H1 (cell line): ENCODE data around the gene EMD. TPM values are rescaled to one million over a fixed set of nuclear protein-coding genes. Genes with fewer than 3 reads are reported as not detected.
A peak's percentile ranks its signal among the peaks of the same experiment; 100 is the strongest.

Source experiments
- ASH2L ChIP-seq: fragments of 200-600, 300-600 bp; sonication (generic); IDR thresholded peaks from one replicate; pipeline ENCODE4 v1.7.1; 2017; ENCODE audit warnings: low read length
- CBX5 ChIP-seq: fragments of 300-800, 300-1000 bp; sonication (generic); IDR thresholded peaks from 2 replicates; pipeline ENCODE4 v1.7.1; 2016; ENCODE audit warnings: antibody characterized with exemption, low read length, low read depth
- EP300 ChIP-seq, 2 experiments: IDR thresholded peaks; 1 replicate in 1 of 2; 2 replicates in 1 of 2; pipeline ENCODE4 v1.6.1; 2011 to 2012; ENCODE audit warnings: low read depth in 2 of 2, low read length in 2 of 2, mild to moderate bottlenecking in 2 of 2, borderline replicate concordance in 1 of 2, inconsistent platforms in 1 of 2, moderate library complexity in 1 of 2
- MAFK ChIP-seq: IDR thresholded peaks from 2 replicates; pipeline ENCODE4 v1.6.1; 2012; ENCODE audit warnings: low read depth, mild to moderate bottlenecking, improper control_type of control experiment, low read length
- POLR2AphosphoS5 ChIP-seq: IDR thresholded peaks from 2 replicates; pipeline ENCODE4 v1.6.1; 2011; ENCODE audit warnings: low read depth, low read length
- SIRT6 ChIP-seq: IDR thresholded peaks from one replicate; pipeline ENCODE4 v1.7.1; 2012; ENCODE audit warnings: low read length, inconsistent platforms
- SP4 ChIP-seq: IDR thresholded peaks from 2 replicates; pipeline ENCODE4 v1.6.1; 2012; ENCODE audit warnings: low read length, inconsistent platforms
- SRF ChIP-seq: IDR thresholded peaks from 2 replicates; pipeline ENCODE4 v1.6.1; 2011; ENCODE audit warnings: mild to moderate bottlenecking, low read depth, low read length, moderate library complexity
- ZNF274 ChIP-seq: IDR thresholded peaks from 2 replicates; pipeline ENCODE4 v1.7.0; 2012; ENCODE audit warnings: low read length, borderline replicate concordance; ENCODE audit errors: extremely low read depth
- polyA plus RNA-seq, 7 experiments: library from polyadenylated mRNA; depleted of rRNA in 3 of 7; stranded (reverse) in 5 of 7; unstranded in 2 of 7; fragments of >200 nt in 5 of 7; fragments of 200-250 nt in 2 of 7; gene quantifications; 1 replicate in 5 of 7; 2 replicates in 1 of 7; 4 replicates in 1 of 7; pipeline versions ENCODE4 v1.2.1 to v1.2.3, GENCODE V29; 2011 to 2013; ENCODE audit warnings: missing spikeins in 2 of 7, mixed read lengths in 2 of 7
- total RNA-seq: library from RNA; stranded (reverse); fragmentation: NEBNext Ultra II Directional; extraction: Animal tissue kit (Norgen Biotek cat#: 25700); gene quantifications from 2 replicates; pipeline ENCODE4 v1.2.1, GENCODE V29; 2021
- TF ChIP-seq, protein P1 (sequence below): fragments of 300-600 bp; sonication (generic); IDR thresholded peaks from 2 replicates; pipeline ENCODE4 v1.7.1; 2012; ENCODE audit warnings: low read length, moderate library complexity, mild to moderate bottlenecking, inconsistent platforms; ENCODE audit not compliant: insufficient replicate concordance

The EMD gene
- total and polyA plus RNA-seq, 2 of the 8 experiments (the other 6 are each of a cell fraction or from before 2014, with no cell fraction given), result 45.5 to 109 TPM

DNA sequence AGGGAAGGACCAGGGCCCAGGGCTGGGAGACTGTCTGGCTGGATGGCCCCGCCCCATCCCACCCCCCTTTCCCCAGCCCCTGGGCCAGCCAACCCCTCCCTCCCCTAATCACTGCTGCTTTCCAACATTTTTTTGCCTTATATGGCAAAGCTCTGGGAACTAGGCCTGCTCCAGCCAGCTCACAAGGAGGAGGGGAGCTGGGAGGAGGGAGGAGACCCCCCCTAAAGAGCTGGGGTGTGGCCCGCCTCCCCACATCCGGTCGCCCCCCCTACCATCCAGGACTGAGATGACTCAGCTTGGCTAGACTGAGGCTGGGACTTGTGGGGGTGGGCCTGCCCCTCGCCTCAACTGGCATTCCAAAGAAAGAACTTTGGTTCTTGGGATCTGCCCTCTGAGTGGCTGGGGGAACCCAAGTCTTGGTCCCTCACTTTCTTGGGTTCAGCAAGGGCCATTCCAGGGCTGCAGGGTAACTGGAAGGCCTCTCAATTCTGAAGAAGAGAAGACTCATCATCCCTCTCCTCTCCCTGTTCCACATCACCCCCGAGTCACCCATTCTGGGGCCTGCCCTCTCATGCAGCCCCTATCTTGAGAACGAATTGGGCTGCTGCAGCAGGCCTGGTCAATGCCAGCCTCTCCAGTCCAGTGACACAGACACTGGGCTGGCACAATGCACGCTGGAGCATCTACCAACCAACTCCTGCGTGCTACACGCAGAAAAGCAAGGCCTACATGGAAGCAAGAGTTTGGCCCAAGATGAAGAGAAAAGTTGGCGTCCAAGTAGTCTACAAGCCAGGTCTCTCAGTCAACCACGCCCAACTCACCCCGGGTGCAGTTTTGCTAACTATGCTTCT is 9.4 kb upstream of the EMD start (continued):
- TF ChIP-seq, protein P1, sequence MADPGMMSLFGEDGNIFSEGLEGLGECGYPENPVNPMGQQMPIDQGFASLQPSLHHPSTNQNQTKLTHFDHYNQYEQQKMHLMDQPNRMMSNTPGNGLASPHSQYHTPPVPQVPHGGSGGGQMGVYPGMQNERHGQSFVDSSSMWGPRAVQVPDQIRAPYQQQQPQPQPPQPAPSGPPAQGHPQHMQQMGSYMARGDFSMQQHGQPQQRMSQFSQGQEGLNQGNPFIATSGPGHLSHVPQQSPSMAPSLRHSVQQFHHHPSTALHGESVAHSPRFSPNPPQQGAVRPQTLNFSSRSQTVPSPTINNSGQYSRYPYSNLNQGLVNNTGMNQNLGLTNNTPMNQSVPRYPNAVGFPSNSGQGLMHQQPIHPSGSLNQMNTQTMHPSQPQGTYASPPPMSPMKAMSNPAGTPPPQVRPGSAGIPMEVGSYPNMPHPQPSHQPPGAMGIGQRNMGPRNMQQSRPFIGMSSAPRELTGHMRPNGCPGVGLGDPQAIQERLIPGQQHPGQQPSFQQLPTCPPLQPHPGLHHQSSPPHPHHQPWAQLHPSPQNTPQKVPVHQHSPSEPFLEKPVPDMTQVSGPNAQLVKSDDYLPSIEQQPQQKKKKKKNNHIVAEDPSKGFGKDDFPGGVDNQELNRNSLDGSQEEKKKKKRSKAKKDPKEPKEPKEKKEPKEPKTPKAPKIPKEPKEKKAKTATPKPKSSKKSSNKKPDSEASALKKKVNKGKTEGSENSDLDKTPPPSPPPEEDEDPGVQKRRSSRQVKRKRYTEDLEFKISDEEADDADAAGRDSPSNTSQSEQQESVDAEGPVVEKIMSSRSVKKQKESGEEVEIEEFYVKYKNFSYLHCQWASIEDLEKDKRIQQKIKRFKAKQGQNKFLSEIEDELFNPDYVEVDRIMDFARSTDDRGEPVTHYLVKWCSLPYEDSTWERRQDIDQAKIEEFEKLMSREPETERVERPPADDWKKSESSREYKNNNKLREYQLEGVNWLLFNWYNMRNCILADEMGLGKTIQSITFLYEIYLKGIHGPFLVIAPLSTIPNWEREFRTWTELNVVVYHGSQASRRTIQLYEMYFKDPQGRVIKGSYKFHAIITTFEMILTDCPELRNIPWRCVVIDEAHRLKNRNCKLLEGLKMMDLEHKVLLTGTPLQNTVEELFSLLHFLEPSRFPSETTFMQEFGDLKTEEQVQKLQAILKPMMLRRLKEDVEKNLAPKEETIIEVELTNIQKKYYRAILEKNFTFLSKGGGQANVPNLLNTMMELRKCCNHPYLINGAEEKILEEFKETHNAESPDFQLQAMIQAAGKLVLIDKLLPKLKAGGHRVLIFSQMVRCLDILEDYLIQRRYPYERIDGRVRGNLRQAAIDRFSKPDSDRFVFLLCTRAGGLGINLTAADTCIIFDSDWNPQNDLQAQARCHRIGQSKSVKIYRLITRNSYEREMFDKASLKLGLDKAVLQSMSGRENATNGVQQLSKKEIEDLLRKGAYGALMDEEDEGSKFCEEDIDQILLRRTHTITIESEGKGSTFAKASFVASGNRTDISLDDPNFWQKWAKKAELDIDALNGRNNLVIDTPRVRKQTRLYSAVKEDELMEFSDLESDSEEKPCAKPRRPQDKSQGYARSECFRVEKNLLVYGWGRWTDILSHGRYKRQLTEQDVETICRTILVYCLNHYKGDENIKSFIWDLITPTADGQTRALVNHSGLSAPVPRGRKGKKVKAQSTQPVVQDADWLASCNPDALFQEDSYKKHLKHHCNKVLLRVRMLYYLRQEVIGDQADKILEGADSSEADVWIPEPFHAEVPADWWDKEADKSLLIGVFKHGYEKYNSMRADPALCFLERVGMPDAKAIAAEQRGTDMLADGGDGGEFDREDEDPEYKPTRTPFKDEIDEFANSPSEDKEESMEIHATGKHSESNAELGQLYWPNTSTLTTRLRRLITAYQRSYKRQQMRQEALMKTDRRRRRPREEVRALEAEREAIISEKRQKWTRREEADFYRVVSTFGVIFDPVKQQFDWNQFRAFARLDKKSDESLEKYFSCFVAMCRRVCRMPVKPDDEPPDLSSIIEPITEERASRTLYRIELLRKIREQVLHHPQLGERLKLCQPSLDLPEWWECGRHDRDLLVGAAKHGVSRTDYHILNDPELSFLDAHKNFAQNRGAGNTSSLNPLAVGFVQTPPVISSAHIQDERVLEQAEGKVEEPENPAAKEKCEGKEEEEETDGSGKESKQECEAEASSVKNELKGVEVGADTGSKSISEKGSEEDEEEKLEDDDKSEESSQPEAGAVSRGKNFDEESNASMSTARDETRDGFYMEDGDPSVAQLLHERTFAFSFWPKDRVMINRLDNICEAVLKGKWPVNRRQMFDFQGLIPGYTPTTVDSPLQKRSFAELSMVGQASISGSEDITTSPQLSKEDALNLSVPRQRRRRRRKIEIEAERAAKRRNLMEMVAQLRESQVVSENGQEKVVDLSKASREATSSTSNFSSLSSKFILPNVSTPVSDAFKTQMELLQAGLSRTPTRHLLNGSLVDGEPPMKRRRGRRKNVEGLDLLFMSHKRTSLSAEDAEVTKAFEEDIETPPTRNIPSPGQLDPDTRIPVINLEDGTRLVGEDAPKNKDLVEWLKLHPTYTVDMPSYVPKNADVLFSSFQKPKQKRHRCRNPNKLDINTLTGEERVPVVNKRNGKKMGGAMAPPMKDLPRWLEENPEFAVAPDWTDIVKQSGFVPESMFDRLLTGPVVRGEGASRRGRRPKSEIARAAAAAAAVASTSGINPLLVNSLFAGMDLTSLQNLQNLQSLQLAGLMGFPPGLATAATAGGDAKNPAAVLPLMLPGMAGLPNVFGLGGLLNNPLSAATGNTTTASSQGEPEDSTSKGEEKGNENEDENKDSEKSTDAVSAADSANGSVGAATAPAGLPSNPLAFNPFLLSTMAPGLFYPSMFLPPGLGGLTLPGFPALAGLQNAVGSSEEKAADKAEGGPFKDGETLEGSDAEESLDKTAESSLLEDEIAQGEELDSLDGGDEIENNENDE, result peak; percentile 39
- TF ChIP-seq EP300 (IDR thresholded peaks at IDR 0.05; ENCODE audit: borderline replicate concordance in 1 of 2, low read depth in 2 of 2, low read length in 2 of 2) (peak in 1 of 2 experiments; percentile 61; a peak in 1 of 3 replicates), MAFK (peak; percentile 67; the same call in 1 of the 2 replicates), SIRT6 (peak; percentile 38), ASH2L (no peak), ZNF274 (no peak), CBX5 (no peak), SRF (peak; percentile 99), POLR2AphosphoS5 (peak; percentile 89), SP4 (0 out of 2 replicates have a peak, but pooled peaks have one; percentile 8)
